AG04449 (cell line): ENCODE measurements around the gene FIBCD1.

Experiments
- CTCF ChIA-PET: fragments of 350-600 bp; formaldehyde crosslinking; extraction: SDS; loops from one replicate; lab custom pipeline; 2021; ENCODE audit warnings: antibody characterized with exemption; lab: Yijun Ruan, JAX
- POLR2A ChIA-PET: fragments of 400-600, 350-600 bp; formaldehyde crosslinking; extraction: SDS; loops from one replicate; lab custom pipeline; 2020; ENCODE audit warnings: antibody characterized with exemption, inconsistent platforms; lab: Yijun Ruan, JAX
- DNase-seq: peaks from one replicate; pipeline ENCODE4 v3.0.0-alpha.2; 2010; ENCODE audit warnings: low read depth, low spot score
- H3K4me3 ChIP-seq: 2 replicates; pipeline ENCODE4 v1.5.1; 2011; ENCODE audit warnings: low read depth, mild to moderate bottlenecking, control low read depth, low read length
- TF ChIP-seq, protein P1 (sequence below): IDR thresholded peaks from one replicate; pipeline ENCODE4 v1.5.1; 2011; ENCODE audit warnings: mild to moderate bottlenecking, moderate library complexity, low read length, control low read depth, inconsistent platforms; ENCODE audit not compliant: insufficient read depth; ENCODE audit errors: missing control alignments

FIBCD1 gene

DNA sequence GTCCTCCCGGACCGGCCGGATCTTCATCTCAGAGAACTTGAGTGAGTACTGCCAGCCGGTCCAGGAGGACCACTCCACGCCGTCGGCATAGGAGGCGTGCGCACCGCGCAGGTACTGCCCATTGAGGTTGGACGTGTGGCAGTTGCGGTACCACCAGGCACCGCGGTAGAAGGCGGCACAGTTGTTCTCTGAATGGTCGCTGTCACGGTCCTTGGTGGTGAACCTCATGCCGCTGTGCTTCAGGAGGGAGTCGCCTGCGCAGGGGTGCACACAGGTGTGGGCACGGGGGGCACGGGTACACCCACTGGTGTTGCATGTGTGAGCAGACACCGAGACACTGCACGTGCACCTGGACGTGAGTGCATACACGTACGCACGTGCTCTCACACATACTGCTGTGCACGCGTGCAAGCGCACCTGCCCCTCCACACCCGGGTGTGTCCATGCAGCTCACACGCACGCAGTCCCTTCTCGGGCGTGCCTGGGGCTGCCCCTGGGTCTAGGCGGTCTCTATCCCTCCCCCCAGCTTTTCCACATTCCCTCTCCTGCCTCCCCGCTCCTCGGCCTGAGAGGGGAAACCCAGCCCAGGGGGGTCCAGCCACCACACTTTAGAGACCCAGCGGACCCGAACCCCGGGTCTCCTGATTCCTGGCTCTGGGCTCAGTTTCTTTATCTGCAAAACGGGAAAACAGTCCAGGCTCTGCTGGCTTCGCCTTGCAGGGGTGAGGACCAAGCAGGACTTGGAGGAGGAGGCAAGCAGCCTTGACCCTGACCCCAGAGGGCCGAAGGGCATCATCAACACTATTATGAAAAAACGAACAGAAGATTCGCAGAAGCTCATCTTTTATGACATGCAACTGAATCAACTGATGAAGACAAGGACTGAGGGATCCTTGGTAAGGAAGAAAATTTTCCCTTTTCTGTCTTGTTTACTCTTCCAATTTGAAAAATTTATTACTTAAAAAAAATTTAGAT lies 34.7 kb downstream of the FIBCD1 start:
- DNase-seq: no peak
- H3K4me3 ChIP-seq: no peak overlapping the region
- CTCF ChIA-PET: interaction anchor here (1.0 to 2.7 kb wide), 2 partner anchors 94 to 152 kb away, joined by 3 to 11 read pairs; no protein-coding TSS in a partner anchor
- TF ChIP-seq, protein P1, sequence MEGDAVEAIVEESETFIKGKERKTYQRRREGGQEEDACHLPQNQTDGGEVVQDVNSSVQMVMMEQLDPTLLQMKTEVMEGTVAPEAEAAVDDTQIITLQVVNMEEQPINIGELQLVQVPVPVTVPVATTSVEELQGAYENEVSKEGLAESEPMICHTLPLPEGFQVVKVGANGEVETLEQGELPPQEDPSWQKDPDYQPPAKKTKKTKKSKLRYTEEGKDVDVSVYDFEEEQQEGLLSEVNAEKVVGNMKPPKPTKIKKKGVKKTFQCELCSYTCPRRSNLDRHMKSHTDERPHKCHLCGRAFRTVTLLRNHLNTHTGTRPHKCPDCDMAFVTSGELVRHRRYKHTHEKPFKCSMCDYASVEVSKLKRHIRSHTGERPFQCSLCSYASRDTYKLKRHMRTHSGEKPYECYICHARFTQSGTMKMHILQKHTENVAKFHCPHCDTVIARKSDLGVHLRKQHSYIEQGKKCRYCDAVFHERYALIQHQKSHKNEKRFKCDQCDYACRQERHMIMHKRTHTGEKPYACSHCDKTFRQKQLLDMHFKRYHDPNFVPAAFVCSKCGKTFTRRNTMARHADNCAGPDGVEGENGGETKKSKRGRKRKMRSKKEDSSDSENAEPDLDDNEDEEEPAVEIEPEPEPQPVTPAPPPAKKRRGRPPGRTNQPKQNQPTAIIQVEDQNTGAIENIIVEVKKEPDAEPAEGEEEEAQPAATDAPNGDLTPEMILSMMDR: no peak
- POLR2A ChIA-PET: no interaction called here

DNA sequence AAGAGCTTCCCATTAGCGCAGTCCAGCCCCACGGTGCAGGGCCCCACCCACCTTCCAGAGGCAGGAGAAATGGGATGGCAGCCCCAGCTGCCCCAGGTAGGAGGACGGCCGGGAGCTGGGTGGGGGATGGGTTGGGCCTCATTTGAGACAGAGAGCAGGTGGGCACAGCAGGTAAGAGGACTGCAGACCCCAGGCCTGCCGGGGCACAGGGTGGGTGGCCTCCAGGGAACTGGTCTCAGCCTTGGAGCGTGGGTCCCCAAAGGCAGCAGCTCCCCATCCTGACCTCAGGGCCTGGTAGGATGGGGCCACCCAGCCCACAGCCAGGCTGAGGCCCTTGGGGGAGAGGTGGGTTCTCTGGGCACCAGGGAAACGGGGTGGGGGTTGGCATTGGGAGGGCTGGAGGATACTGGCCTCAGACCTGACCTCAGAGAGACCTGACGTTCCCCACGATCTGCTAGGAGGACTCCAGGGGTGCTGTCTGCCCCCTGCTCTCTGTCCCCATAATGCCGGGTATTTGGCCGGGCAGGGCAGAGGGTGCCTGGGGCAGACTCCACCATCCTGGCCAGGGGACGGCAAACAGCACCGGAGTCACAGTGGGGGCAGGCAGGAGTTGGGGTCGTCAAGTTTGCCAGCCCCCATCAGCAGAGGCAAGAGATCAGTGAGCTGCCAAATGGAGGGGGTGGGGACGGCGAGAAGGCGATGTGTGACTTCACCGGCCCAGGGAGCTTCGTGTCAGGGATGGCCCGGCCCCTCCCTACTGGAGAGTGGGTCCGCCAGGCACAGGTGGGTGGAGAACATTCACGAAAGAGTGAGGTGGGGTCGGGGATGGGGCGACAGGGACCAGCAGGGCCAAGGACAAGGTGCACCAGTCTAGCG lies 35.6 kb downstream of the FIBCD1 start:
- TF ChIP-seq, protein P1: no peak
- no peak for DNase-seq
- CTCF ChIA-PET: interaction anchor here (1.0 to 2.7 kb wide), 3 partner anchors 10 to 95 kb away, joined by 3 to 11 read pairs (median 5); no protein-coding TSS in a partner anchor
- no peak overlapping the region for H3K4me3 ChIP-seq
- POLR2A ChIA-PET: no interaction called here

DNA sequence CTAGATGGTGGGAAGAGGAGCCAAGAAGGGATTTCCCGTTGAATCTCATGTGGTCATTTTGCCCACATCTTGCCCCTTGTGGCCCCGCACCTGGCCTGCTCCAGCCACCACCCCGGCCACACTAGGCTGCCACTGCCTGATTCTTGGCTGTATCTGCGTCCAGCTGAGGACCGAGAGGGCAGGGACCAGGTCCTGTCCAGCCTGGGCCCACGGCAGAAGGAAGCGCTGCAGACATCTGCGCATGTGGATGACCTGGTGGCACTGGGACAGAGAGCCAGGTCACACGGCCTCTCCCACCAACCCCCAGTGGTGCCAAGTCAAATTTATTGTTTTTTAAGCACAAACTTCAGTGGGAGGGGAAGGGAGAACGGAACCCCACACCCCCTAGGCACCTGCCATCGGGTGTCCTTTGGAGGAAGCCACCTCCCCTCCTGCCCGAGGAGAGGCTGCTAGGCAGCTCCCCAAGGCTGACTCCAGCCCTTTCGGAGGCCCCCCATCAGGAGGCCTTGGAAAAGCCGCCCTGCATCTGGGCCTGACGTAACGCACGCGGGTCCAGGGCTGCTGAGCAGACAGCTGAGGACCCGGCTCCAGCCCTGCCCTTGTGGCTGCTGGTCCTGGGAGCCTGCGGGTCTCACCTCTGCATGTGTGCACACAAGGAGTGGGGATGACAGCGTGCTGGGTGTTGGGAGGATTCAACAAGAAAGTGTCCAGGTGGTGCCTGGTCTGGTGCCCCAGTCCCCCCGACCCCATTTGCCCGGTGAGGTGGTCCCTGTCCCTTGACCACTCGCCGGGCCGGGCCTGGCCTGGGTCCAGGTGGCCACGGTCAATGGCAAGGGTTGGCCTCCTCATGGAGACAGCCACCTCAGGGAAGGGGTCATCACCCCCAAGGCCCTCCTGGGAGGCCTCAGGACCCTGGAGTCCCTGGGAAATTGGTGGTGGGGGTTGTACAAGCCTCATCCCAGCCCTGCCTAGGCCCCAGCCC lies 36.6 kb downstream of the FIBCD1 start:
- CTCF ChIA-PET: interaction anchor here (1.0 to 1.7 kb wide), 2 partner anchors 9 to 96 kb away, joined by 3 to 5 read pairs; no protein-coding TSS in a partner anchor
- POLR2A ChIA-PET: no interaction called here
- TF ChIP-seq, protein P1: no peak
- H3K4me3 ChIP-seq: no peak overlapping the region
- DNase-seq: no peak

DNA sequence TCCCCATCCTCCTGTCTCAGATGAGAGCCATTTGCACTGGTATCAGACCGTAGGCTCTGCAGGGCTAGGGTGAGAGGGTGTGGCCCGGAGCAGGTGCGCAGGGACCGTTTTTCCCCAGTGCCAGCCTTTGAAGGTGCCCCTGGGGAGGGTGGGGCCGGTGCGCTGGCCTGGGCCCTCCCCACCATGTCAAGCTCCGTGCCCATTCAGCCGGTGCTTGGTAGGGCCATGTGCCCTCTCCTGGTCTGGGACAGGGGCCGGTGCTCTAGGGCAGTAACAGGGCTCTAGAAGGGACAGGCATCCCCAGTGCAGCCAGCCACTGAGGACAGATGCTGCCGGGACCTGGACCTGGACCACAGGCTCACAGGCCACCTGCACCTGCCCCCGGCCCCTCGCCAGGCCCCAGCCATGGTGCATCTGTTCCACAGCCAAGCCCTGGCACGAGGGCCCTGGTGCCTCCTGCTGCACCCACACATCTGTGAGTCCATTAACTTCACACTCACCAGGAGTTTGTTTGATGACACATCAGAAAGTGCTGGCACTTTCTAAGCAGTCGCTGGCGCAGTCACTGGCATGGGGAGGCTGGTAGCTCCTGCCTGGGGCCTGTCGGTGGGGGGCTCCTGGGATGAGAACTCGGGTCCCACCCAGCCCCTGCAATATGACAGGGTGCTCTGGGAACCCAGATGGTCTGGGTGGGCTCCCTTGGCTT lies 37.4 kb downstream of the FIBCD1 start:
- ChIA-PET POLR2A (no interaction called here), CTCF (interaction anchor here (1.7 kb wide), 1 partner anchor 97 kb away, joined by 5 read pairs; no protein-coding TSS in a partner anchor)
- DNase-seq: no peak
- TF ChIP-seq, protein P1: no peak
- H3K4me3 ChIP-seq: no peak overlapping the region
